Adipocyte (in vitro differentiated cells): Measurements from ENCODE around the gene HNRNPAB.
"Not testable (repeated sequence)": the region's sequence is repeated elsewhere in the genome, so short reads cannot be mapped to it uniquely, and the experiment has no call there.

ENCODE experiments used
- DNase-seq: peaks from one replicate; pipeline ENCODE4 v3.0.0-alpha.2; 2015; ENCODE audit warnings: low read depth
- H3K27me3 ChIP-seq: replicated peaks from 2 replicates; pipeline ENCODE4 v1.7.0; 2013; ENCODE audit warnings: mild to moderate bottlenecking, low read length, moderate library complexity; ENCODE audit not compliant: control insufficient read depth, insufficient read depth
- H3K36me3 ChIP-seq: 2 replicates; pipeline ENCODE4 v1.7.0; 2013; ENCODE audit warnings: low read length, mild to moderate bottlenecking, moderate library complexity; ENCODE audit not compliant: control insufficient read depth, insufficient read depth, severe bottlenecking
- H3K4me1 ChIP-seq: 2 replicates; pipeline ENCODE4 v1.7.0; 2013; ENCODE audit warnings: mild to moderate bottlenecking, low read length, moderate library complexity; ENCODE audit not compliant: control insufficient read depth, insufficient read depth
- H3K4me3 ChIP-seq: 2 replicates; pipeline ENCODE4 v1.7.0; 2013; ENCODE audit warnings: mild to moderate bottlenecking, low read length, moderate library complexity
- H3K9ac ChIP-seq: 2 replicates; pipeline ENCODE4 v1.7.0; 2013; ENCODE audit warnings: mild to moderate bottlenecking, low read length, moderate library complexity
- H3K9me3 ChIP-seq: 2 replicates; pipeline ENCODE4 v1.7.0; 2013; ENCODE audit warnings: mild to moderate bottlenecking, low read length, moderate library complexity; ENCODE audit not compliant: control insufficient read depth

HNRNPAB gene

GRCh38 chr5:178198151-178198550 lies 6.2 kb upstream of the HNRNPAB start:
- not testable (repeated sequence) for DNase-seq, H3K9ac ChIP-seq, H3K9me3 ChIP-seq, H3K4me3 ChIP-seq, H3K4me1 ChIP-seq, H3K36me3 ChIP-seq
- H3K27me3 ChIP-seq: peaks cover 19% of the 10 kb centered on the region

DNA sequence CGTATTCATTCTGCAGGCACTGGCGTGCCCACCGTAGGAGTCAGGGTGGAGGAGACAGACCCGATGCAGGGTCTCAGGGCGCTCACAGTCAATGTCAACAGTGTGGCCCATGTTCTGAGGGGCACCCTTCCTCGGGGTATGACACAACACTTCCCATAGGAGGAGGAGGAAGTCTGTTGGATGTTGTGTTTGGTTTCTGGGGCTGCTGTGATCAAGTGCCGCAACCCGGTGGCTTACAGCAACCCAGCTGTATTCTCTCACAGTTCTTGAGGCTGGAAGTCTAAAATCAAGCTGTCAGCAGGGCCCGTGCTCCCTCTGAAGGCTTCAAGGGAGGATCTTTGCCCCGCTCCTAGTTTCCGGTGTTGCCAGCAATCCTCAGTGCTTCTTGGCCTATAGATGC lies 5.6 kb upstream of the HNRNPAB start:
- Histone ChIP-seq H3K4me3 (no peak overlapping the region), H3K9ac (no peak overlapping the region), H3K36me3 (no peaks in the 10 kb centered on the region), H3K27me3 (peaks cover 14% of the 10 kb centered on the region), H3K4me1 (no peaks in the 10 kb centered on the region), H3K9me3 (no peaks in the 10 kb centered on the region)
- DNase-seq: no peak

- Histone ChIP-seq H3K9ac (no peak overlapping the region), H3K36me3 (no peaks in the 10 kb centered on the region), H3K4me3 (no peak overlapping the region), H3K27me3 (peaks cover 3% of the 10 kb centered on the region), H3K9me3 (no peaks in the 10 kb centered on the region), H3K4me1 (no peaks in the 10 kb centered on the region)
- no peak for DNase-seq
These were observed 4.5 kb upstream of the HNRNPAB start for GRCh38 chr5:178199581-178200434.

- H3K4me3 ChIP-seq: no peak overlapping the region
- peaks cover 5% of the 10 kb centered on the region for H3K36me3 ChIP-seq
- no peak overlapping the region for H3K9ac ChIP-seq
- DNase-seq: no peak
- H3K9me3 ChIP-seq: no peaks in the 10 kb centered on the region
- no peaks in the 10 kb centered on the region for H3K27me3 ChIP-seq
- peaks cover 7% of the 10 kb centered on the region for H3K4me1 ChIP-seq
These were observed 3.0 kb upstream of the HNRNPAB start for GRCh38 chr5:178201221-178201926.

- Histone ChIP-seq H3K4me3 (no peak overlapping the region), H3K4me1 (peaks cover 12% of the 10 kb centered on the region), H3K36me3 (peaks cover 10% of the 10 kb centered on the region), H3K9ac (no peak overlapping the region), H3K9me3 (no peaks in the 10 kb centered on the region), H3K27me3 (no peaks in the 10 kb centered on the region)
- DNase-seq: no peak
These were observed 2.5 kb upstream of the HNRNPAB start for GRCh38 chr5:178201927-178202235.

GRCh38 chr5:178202541-178202940 lies 1.8 kb upstream of the HNRNPAB start:
- Histone ChIP-seq H3K36me3 (peaks cover 16% of the 10 kb centered on the region), H3K4me1 (peaks cover 18% of the 10 kb centered on the region), H3K27me3 (no peaks in the 10 kb centered on the region), H3K9me3 (no peaks in the 10 kb centered on the region), H3K9ac (no peak overlapping the region), H3K4me3 (no peak overlapping the region)
- no peak for DNase-seq

- H3K4me3 ChIP-seq: peak overlapping the region; percentile 89
- peak overlapping the region; percentile 96 for H3K9ac ChIP-seq
- H3K27me3 ChIP-seq: no peaks in the 10 kb centered on the region
- DNase-seq: no peak
- peaks cover 26% of the 10 kb centered on the region for H3K4me1 ChIP-seq
- H3K36me3 ChIP-seq: peaks cover 28% of the 10 kb centered on the region
- H3K9me3 ChIP-seq: no peaks in the 10 kb centered on the region
These were observed 607 bp upstream of the HNRNPAB start for GRCh38 chr5:178203670-178204181.

GRCh38 chr5:178204935-178205748 lies 809 bp downstream of the HNRNPAB start:
- peak overlapping the region; percentile 89 for H3K4me3 ChIP-seq
- peak overlapping the region; percentile 96 for H3K9ac ChIP-seq
- peaks cover 42% of the 10 kb centered on the region for H3K36me3 ChIP-seq
- DNase-seq: peak; percentile 89
- no peaks in the 10 kb centered on the region for H3K9me3 ChIP-seq
- no peaks in the 10 kb centered on the region for H3K27me3 ChIP-seq
- H3K4me1 ChIP-seq: peaks cover 26% of the 10 kb centered on the region

DNA sequence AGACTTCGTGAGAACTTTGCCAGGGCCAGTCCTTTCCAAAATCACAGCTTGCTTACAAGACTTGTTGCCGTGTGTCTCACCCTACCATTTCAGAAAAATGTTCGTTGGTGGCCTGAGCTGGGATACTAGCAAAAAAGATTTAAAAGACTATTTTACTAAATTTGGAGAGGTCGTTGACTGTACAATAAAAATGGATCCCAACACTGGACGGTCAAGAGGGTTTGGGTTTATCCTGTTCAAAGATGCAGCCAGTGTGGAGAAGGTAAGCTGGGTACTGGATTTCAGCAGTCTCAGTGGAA lies 1.4 kb downstream of the HNRNPAB start:
- no peaks in the 10 kb centered on the region for H3K27me3 ChIP-seq
- peak overlapping the region; percentile 89 for H3K4me3 ChIP-seq
- peaks cover 48% of the 10 kb centered on the region for H3K36me3 ChIP-seq
- H3K4me1 ChIP-seq: peaks cover 26% of the 10 kb centered on the region
- H3K9me3 ChIP-seq: no peaks in the 10 kb centered on the region
- no peak for DNase-seq
- H3K9ac ChIP-seq: peak overlapping the region; percentile 96

GRCh38 chr5:178206166-178207101 lies 2.1 kb downstream of the HNRNPAB start:
- no peak for DNase-seq
- peaks cover 26% of the 10 kb centered on the region for H3K4me1 ChIP-seq
- H3K9ac ChIP-seq: peak overlapping the region; percentile 96
- H3K27me3 ChIP-seq: no peaks in the 10 kb centered on the region
- peak overlapping the region; percentile 89 for H3K4me3 ChIP-seq
- no peaks in the 10 kb centered on the region for H3K9me3 ChIP-seq
- peaks cover 55% of the 10 kb centered on the region for H3K36me3 ChIP-seq
